Esophagus squamous epithelium (tissue), 5 donors: ENCODE measurements around the gene MSL1. TPM values are rescaled to one million over a fixed set of nuclear protein-coding genes. Genes with fewer than 3 reads are reported as not detected.

Source experiments
- DNase-seq: peaks from one replicate; lab custom pipeline; 2025; lab: John Stamatoyannopoulos, UW
- H3K27ac ChIP-seq, 4 donors: fragments of 200-600 bp; sonication (generic); one replicate each; pipeline ENCODE4 v1.5.1; 2016 to 2019; ENCODE audit warnings: mild to moderate bottlenecking in 1 of 4
- H3K27me3 ChIP-seq, 4 donors: fragments of 200-600 bp; sonication (generic); 1 replicate in 3 of 4; 2 replicates in 1 of 4; pipeline versions ENCODE4 v1.5.1 to v1.6.0; 2017 to 2021; ENCODE audit warnings: antibody characterized with exemption in 1 of 4
- H3K36me3 ChIP-seq, 3 donors: fragments of 200-600 bp; sonication (generic); one replicate each; pipeline ENCODE4 v1.5.1; 2016 to 2019
- H3K4me1 ChIP-seq, 3 donors: fragments of 200-600 bp; sonication (generic); one replicate each; pipeline ENCODE4 v1.5.1; 2017 to 2019
- H3K4me3 ChIP-seq, 4 donors: fragments of 200-600 bp; sonication (generic); 1 replicate in 3 of 4; 2 replicates in 1 of 4; pipeline ENCODE4 v1.5.1; 2016 to 2019; ENCODE audit warnings: mild to moderate bottlenecking in 2 of 4, moderate library complexity in 1 of 4
- H3K9me3 ChIP-seq, 3 donors: fragments of 200-600 bp; sonication (generic); one replicate each; pipeline ENCODE4 v1.5.1; 2016 to 2019
- POLR2A ChIP-seq, 4 donors: fragments of 450-650 bp; IDR thresholded peaks; one replicate each; pipeline ENCODE4 v1.6.1; 2017; ENCODE audit warnings: antibody characterized with exemption in 4 of 4, mild to moderate bottlenecking in 4 of 4, moderate library complexity in 3 of 4
- WGBS, 2 donors: methylation state at CpG; one replicate each; pipeline ENCODE4 v1.1.5; 2018; 5-methylcytosine and 5-hydroxymethylcytosine counted together
- intact Hi-C: fragments of 100-400 bp; cut with DNase I; formaldehyde crosslinking; loops from one replicate; pipeline ENCODE4 v1.15.0; 2022
- total RNA-seq, 4 donors: library from RNA; depleted of rRNA; stranded (reverse); fragments of >200 nt; gene quantifications; one replicate each; pipeline ENCODE4 v1.1.0, GENCODE V29; 2016
- TF ChIP-seq, protein P1 (sequence below), 6 experiments: fragments of 450-650 bp in 4 of 6; fragments of 200-600 bp in 2 of 6; sonication (generic) in 2 of 6; IDR thresholded peaks; one replicate each; pipeline ENCODE4 v1.5.1; 2016 to 2019; ENCODE audit warnings: antibody characterized with exemption in 6 of 6, mild to moderate bottlenecking in 4 of 6, moderate library complexity in 4 of 6
- donor health status: DM: yes; HTN: yes; CAD: no.

MSL1 gene
- total RNA-seq, 4 donors from 2014 or later, result 41.5 to 59.9 (median 51.5) TPM

DNA sequence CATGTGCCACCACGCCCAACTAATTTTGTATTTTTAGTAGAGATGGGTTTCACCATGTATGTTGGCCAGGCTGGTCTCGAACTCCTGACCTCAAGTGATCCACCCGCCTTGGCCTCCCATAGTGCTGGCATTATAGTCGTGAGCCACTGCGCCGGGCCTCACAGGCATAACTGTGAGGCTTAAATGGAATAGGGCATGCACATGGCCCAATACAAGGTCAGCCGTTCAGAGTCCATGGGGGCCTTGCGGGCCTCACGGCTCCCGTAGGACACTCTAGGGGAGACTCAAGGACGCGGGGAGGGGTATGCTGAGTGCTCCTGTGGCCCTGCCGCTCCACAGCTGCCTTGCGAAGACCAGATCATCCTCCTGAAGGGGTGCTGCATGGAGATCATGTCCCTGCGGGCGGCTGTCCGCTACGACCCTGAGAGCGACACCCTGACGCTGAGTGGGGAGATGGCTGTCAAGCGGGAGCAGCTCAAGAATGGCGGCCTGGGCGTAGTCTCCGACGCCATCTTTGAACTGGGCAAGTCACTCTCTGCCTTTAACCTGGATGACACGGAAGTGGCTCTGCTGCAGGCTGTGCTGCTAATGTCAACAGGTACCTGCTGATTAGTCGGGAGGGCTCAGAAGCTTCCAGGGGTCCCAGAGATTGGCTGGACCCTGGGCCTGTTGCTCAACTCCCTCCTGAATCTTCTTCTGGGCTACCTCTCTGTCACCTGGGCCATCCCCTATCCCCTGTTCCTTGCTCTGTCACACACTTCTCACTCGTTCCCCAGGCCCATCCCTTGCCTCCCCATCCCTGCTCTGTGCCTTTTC is 33.7 kb upstream of the MSL1 start:
- no peaks in the 10 kb centered on the region for H3K9me3 ChIP-seq
- no peaks in the 10 kb centered on the region for H3K27me3 ChIP-seq
- no peak overlapping the region for H3K4me3 ChIP-seq
- 80 to 92% methylated on average over 9 to 16 of the region's 28 CpGs for WGBS, 2 donors
- TF ChIP-seq, protein P1, sequence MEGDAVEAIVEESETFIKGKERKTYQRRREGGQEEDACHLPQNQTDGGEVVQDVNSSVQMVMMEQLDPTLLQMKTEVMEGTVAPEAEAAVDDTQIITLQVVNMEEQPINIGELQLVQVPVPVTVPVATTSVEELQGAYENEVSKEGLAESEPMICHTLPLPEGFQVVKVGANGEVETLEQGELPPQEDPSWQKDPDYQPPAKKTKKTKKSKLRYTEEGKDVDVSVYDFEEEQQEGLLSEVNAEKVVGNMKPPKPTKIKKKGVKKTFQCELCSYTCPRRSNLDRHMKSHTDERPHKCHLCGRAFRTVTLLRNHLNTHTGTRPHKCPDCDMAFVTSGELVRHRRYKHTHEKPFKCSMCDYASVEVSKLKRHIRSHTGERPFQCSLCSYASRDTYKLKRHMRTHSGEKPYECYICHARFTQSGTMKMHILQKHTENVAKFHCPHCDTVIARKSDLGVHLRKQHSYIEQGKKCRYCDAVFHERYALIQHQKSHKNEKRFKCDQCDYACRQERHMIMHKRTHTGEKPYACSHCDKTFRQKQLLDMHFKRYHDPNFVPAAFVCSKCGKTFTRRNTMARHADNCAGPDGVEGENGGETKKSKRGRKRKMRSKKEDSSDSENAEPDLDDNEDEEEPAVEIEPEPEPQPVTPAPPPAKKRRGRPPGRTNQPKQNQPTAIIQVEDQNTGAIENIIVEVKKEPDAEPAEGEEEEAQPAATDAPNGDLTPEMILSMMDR (IDR thresholded peaks at IDR 0.05), result no peak
- no peak for TF ChIP-seq POLR2A (IDR thresholded peaks at IDR 0.05)
- DNase-seq, result no peak
- peaks cover 7 to 42% (median 11%) of the 10 kb centered on the region in 3 donors for H3K4me1 ChIP-seq
- peak overlapping the region in 1 of 4 donors; percentile 99 for H3K27ac ChIP-seq
- peaks cover 13 to 100% (median 52%) of the 10 kb centered on the region in 3 donors for H3K36me3 ChIP-seq
- intact Hi-C loops, result loop anchor here (10.0 kb wide), 1 partner anchor 73 kb away; the partner anchor contains the start of gene CSF3

DNA sequence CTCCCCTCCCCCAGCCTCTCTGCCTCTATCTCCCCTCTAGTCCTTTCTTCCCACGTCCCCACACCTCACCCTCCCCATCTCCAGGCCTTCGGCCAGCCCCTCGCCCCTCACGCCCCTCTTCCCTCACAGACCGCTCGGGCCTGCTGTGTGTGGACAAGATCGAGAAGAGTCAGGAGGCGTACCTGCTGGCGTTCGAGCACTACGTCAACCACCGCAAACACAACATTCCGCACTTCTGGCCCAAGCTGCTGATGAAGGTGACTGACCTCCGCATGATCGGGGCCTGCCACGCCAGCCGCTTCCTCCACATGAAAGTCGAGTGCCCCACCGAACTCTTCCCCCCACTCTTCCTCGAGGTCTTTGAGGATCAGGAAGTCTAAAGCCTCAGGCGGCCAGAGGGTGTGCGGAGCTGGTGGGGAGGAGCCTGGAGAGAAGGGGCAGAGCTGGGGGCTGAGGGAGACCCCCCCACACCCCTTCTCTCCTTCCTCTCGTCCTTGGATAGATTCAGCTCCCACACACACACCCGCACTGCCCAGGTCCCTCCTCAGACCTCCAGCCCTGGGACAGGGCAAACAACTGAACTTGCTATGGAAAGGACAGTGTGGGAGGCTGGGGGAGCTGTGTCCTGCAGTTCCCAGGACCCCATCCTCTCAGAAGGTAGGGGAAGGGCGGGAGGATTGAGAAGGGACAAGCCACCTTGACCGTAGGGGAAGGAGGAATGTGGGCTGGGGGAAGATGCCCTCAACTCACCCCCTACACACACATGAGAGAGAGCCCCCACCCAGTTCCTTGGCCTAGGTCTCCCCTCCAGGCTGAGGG is 32.5 kb upstream of the MSL1 start:
- no peaks in the 10 kb centered on the region for H3K27me3 ChIP-seq
- H3K4me3 ChIP-seq, result no peak overlapping the region
- no peaks in the 10 kb centered on the region for H3K9me3 ChIP-seq
- 89 to 93% methylated on average over 3 to 9 of the region's 26 CpGs for WGBS, 2 donors
- H3K27ac ChIP-seq, result peak overlapping the region; percentile 6 to 100 (median 94)
- no peak for DNase-seq
- H3K36me3 ChIP-seq, result peaks cover 13 to 100% (median 51%) of the 10 kb centered on the region in 3 donors
- TF ChIP-seq, protein P1 (IDR thresholded peaks at IDR 0.05), result no peak
- TF ChIP-seq POLR2A (IDR thresholded peaks at IDR 0.05), result no peak
- intact Hi-C loops, result loop anchor here (10.0 kb wide), 1 partner anchor 74 kb away; the partner anchor contains the start of gene CSF3
- H3K4me1 ChIP-seq, result peaks cover 17 to 50% (median 19%) of the 10 kb centered on the region in 3 donors

DNA sequence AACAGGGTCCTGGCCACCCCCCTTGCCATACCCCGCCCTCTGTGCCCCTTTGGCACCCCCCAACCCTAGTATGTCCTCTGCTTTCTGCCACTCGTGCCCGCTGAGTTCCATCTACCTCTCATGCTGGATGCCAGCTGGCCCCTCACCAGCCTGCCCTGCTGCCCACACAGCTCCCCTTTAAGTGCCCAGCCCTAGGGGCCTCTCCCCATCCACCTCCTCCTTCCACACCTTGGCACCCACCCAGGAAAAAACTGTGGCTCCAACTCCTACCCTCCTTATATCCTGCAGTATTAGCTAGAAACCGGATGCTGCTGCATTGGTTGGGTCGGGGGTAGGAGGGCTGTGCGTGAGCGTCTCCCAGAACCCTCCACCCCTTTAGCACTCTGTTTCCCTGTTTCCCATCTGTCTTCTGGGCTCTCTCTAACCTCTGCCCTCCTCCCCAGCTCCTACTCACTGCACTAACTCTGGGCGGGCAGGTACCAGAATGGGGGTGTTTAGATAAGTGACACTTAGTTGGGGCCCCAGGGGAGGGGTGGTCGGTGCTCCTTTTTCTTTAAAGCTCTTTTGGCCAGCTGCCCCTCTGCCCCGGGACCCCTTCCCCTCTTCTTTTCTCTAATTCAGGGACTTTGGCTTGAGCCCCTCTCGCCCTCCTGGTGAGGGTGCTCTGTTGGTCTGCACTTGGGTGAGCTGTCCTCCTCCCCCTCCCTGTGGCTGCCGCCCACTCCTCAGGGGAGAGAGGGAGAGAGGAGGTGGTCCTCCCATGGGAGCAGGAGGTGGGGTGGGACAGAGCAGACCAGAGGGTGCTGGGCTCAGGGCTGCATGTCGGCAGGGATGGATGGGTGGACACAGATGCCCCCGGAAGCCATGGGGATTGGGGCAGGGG is 31.3 kb upstream of the MSL1 start:
- 60 to 71% methylated on average over 10 to 11 of the region's 14 CpGs for WGBS, 2 donors
- no peaks in the 10 kb centered on the region for H3K27me3 ChIP-seq
- H3K36me3 ChIP-seq, result peaks cover 11 to 100% (median 53%) of the 10 kb centered on the region in 3 donors
- H3K4me1 ChIP-seq, result peaks cover 27 to 62% (median 28%) of the 10 kb centered on the region in 3 donors
- intact Hi-C loops, result no loop called here
- H3K27ac ChIP-seq, result peak overlapping the region; percentile 22 to 100 (median 94)
- DNase-seq, result no peak
- no peak for TF ChIP-seq POLR2A (IDR thresholded peaks at IDR 0.05)
- TF ChIP-seq, protein P1 (IDR thresholded peaks at IDR 0.05), result no peak
- no peaks in the 10 kb centered on the region for H3K9me3 ChIP-seq
- H3K4me3 ChIP-seq, result no peak overlapping the region

DNA sequence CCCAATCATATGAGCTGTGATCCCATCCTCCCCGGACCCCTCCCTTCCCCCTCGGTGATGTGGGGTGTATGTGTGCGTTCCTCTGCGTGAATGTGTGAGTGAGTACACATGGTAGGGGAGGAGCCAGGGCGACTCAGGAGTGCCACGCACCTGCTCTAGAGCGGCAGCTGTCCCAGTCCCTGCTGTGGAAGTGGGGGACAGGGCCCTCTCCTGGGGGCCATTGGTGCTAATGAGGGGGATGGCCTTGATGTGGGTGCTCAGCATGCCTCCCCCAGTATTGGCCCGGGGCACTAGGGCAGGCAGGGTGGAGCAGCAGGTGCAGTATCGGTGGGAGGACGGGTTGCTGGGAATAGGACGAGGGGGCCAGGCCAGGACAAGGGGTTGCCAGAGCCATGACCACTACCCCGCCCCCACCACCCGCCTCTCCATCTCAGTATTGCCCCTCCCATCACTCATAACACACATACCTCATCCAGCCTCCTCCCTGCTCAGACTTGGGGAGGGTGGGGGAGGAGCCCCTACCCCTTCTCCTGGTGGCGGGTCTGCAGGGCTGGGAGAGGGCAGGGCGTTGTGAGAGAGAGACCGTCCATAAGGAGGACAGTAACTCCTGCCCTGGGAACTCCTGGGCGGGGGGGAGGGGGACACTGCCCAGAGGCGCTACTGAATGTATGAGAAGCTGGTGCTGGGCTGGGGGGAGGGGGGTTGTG is 29.9 kb upstream of the MSL1 start:
- no peak for TF ChIP-seq POLR2A (IDR thresholded peaks at IDR 0.05)
- TF ChIP-seq, protein P1 (IDR thresholded peaks at IDR 0.05), result no peak
- Histone ChIP-seq H3K27ac (peak overlapping the region; percentile 22 to 100 (median 94)), H3K36me3 (peaks cover 21 to 100% (median 52%) of the 10 kb centered on the region in 3 donors), H3K4me1 (peaks cover 34 to 65% (median 39%) of the 10 kb centered on the region in 3 donors), H3K9me3 (no peaks in the 10 kb centered on the region), H3K4me3 (no peak overlapping the region), H3K27me3 (no peaks in the 10 kb centered on the region)
- no peak for DNase-seq
- 47 to 62% methylated on average over 7 of the region's 18 CpGs for WGBS, 2 donors
- intact Hi-C loops, result no loop called here
